HepG2 (cell line): ENCODE measurements around the gene SLC5A10. TPM values are rescaled to one million over a fixed set of nuclear protein-coding genes. Genes with fewer than 3 reads are reported as not detected.

Experiments
- AHDC1 ChIP-seq: sonication (generic); formaldehyde crosslinking; IDR thresholded peaks from 2 replicates; pipeline ENCODE4 v1.5.1; 2020; ENCODE audit warnings: mild to moderate bottlenecking, missing genetic modification reagents, borderline replicate concordance
- CHCHD3 ChIP-seq: sonication (generic); formaldehyde crosslinking; IDR thresholded peaks from 2 replicates; pipeline ENCODE4 v1.8.0; 2022; ENCODE audit warnings: mild to moderate bottlenecking, missing genetic modification reagents, moderate library complexity
- HOMEZ ChIP-seq: IDR thresholded peaks from 2 replicates; pipeline ENCODE4 v1.6.1; 2016; ENCODE audit warnings: low read depth
- MAF1 ChIP-seq: sonication (generic); formaldehyde crosslinking; IDR thresholded peaks from 2 replicates; pipeline ENCODE4 v1.5.0; 2020; ENCODE audit warnings: missing genetic modification reagents, borderline replicate concordance
- PRDM4 ChIP-seq: sonication (generic); formaldehyde crosslinking; IDR thresholded peaks from 2 replicates; pipeline ENCODE4 v1.9.0; 2021; ENCODE audit warnings: missing genetic modification reagents, borderline replicate concordance
- REL ChIP-seq: sonication (generic); formaldehyde crosslinking; conservative IDR thresholded peaks from 2 replicates; pipeline ENCODE4 v1.8.0; 2022; ENCODE audit warnings: mild to moderate bottlenecking, missing genetic modification reagents, moderate library complexity
- REPIN1 ChIP-seq: sonication (generic); formaldehyde crosslinking; IDR thresholded peaks from 2 replicates; pipeline ENCODE4 v1.8.0; 2022; ENCODE audit warnings: missing genetic modification reagents, low read depth, mild to moderate bottlenecking, borderline replicate concordance
- TARDBP ChIP-seq: sonication (generic); formaldehyde crosslinking; IDR thresholded peaks from 2 replicates; pipeline ENCODE4 v1.8.0; 2022; ENCODE audit warnings: mild to moderate bottlenecking, missing genetic modification reagents
- ZNF101 ChIP-seq: sonication (generic); formaldehyde crosslinking; IDR thresholded peaks from 2 replicates; pipeline ENCODE4 v1.4.0; 2020; ENCODE audit warnings: mild to moderate bottlenecking, low read depth, missing genetic modification reagents, borderline replicate concordance
- ZNF235 ChIP-seq: sonication (generic); formaldehyde crosslinking; IDR thresholded peaks from 2 replicates; pipeline ENCODE4 v1.8.1; 2023; ENCODE audit warnings: mild to moderate bottlenecking, missing genetic modification reagents, borderline replicate concordance
- ZNF350 ChIP-seq: sonication (generic); formaldehyde crosslinking; IDR thresholded peaks from 2 replicates; pipeline ENCODE4 v1.4.0; 2020; ENCODE audit warnings: mild to moderate bottlenecking, low read depth, missing genetic modification reagents, borderline replicate concordance
- ZSCAN22 ChIP-seq: sonication (generic); formaldehyde crosslinking; IDR thresholded peaks from 2 replicates; pipeline ENCODE4 v1.4.0; 2020; ENCODE audit warnings: mild to moderate bottlenecking, missing genetic modification reagents
- polyA plus RNA-seq, 8 experiments: library from polyadenylated mRNA; depleted of rRNA in 3 of 8; stranded (reverse) in 7 of 8; unstranded in 1 of 8; fragments of >200 nt; fragmentation: Illumina TruSeq in 4 of 8; extraction: Trizol in 4 of 8; gene quantifications; 2 replicates each; pipeline versions ENCODE4 v1.2.1 to v1.2.3, GENCODE V29; 2011 to 2016; ENCODE audit warnings: low read depth in 4 of 8, missing spikeins in 1 of 8, mixed read lengths in 1 of 8; ENCODE audit not compliant: insufficient read depth in 1 of 8
- total RNA-seq, 5 experiments: library from RNA; depleted of rRNA; stranded (reverse); fragments of >200 nt; fragmentation: Illumina TruSeq; extraction: Trizol; gene quantifications; 2 replicates each; pipeline ENCODE4 v1.2.3, GENCODE V29; 2016; ENCODE audit warnings: low read depth in 1 of 5

SLC5A10 gene
- total and polyA plus RNA-seq, 2 of the 13 experiments (the other 11 are each of a cell fraction or from before 2014, with no cell fraction given), result 0.05 TPM; not detected in 1

GRCh38 chr17:19004421-19005136 is 52.6 kb downstream of the SLC5A10 start, which contains the start of gene FAM83G (continued):
- TF ChIP-seq HOMEZ (no peak), PRDM4 (CRISPR knock-in tag) (no peak), ZNF235 (CRISPR knock-in tag) (no peak), ZNF101 (CRISPR knock-in tag) (no peak), REL (no peak), CHCHD3 (CRISPR knock-in tag) (no peak), AHDC1 (CRISPR knock-in tag) (no peak), ZNF350 (CRISPR knock-in tag) (no peak), MAF1 (CRISPR knock-in tag) (no peak), ZSCAN22 (CRISPR knock-in tag) (no peak), TARDBP (CRISPR knock-in tag) (no peak), REPIN1 (no peak)
